Astrocyte (in vitro differentiated cells and primary cell): Measurements from ENCODE around the gene SPACA4.

Source experiments
- CTCF ChIP-seq: IDR thresholded peaks from 2 replicates; pipeline ENCODE4 v1.5.1; 2011; ENCODE audit warnings: low read depth, mild to moderate bottlenecking, inconsistent platforms, low read length, moderate library complexity; ENCODE audit not compliant: insufficient read depth
- EZH2 ChIP-seq: IDR thresholded peaks from 2 replicates; pipeline ENCODE4 v1.6.1; 2012; ENCODE audit warnings: mild to moderate bottlenecking, low read length, inconsistent platforms; ENCODE audit not compliant: insufficient read depth

- TF ChIP-seq CTCF = no peak
- TF ChIP-seq EZH2 = no peak
Measured at GRCh38 chr19:48571378-48572162, 35.0 kb upstream of the SPACA4 start.
